Omental fat pad (tissue), 4 donors: ENCODE measurements around the gene TRAP1. TPM values are rescaled to one million over a fixed set of nuclear protein-coding genes. Genes with fewer than 3 reads are reported as not detected.

ENCODE experiments used
- ATAC-seq: fragments of 150-250 bp; one replicate; pipeline ENCODE4 v1.9.1; 2016; ENCODE audit warnings: mild to moderate bottlenecking, moderate library complexity; ENCODE audit not compliant: low FRiP score
- DNase-seq: peaks from one replicate; pipeline ENCODE4 v3.0.0-alpha.2; 2019; ENCODE audit warnings: low spot score
- CTCF ChIP-seq, 3 donors: fragments of 450-650 bp; IDR thresholded peaks; one replicate each; pipeline ENCODE4 v1.5.1; 2016 to 2017; ENCODE audit warnings: antibody characterized with exemption in 3 of 3, mild to moderate bottlenecking in 3 of 3, moderate library complexity in 2 of 3
- total RNA-seq, 4 donors: library from RNA; depleted of rRNA; stranded (reverse); fragments of >200 nt; gene quantifications; one replicate each; pipeline ENCODE4 v1.1.0, GENCODE V29; 2016

TRAP1 gene
- 10 to 100 TPM; 53.4 to 79.9 (median 70.5) TPM for total RNA-seq

DNA sequence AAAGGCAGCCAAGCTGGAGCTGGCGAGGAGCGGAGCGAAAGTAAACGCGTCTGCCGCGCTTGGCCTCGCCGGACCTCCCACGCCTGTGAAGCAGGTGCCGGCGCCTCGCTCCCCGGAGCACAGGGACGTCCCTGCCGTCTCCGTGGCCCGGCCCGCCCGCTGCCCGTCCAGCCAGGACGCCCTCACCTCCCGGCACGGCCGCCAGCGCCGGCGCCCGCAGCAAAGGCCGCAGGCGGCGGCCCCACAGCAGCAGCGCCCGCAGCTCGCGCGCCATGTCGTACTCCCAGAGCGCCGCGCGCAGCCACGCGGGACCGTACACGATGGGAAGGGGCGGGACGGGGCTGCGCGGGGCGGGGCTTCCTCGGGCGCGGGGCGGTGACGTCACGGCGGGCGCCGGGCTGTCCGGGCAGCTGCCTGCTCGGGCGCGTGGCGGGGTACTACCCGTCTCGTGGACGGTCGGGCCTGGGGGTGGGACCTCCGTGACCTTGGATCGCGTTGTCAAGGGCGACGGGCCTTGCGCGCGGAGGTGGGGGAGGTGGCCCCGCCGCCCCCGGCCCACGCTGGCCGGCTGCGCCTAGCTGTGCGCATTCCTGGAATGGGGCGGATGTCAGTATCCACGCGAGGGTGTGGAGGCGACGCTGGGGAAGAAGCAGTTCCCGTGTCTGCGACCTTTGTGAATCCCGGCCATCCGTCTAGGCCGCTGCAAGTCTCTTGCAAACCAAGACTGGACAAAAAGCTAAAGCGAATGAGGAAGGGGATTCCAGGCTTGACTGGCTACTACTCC lies at the start of gene TRAP1:
TRAP1 (minus strand) TSS at position 290 of the 784 bp plus-strand sequence; CDS start at position 274, 16 bp downstream.
- no peak for TF ChIP-seq CTCF (IDR thresholded peaks at IDR 0.05)
- DNase-seq, result peak; percentile 83
- peak; percentile 98 for ATAC-seq

DNA sequence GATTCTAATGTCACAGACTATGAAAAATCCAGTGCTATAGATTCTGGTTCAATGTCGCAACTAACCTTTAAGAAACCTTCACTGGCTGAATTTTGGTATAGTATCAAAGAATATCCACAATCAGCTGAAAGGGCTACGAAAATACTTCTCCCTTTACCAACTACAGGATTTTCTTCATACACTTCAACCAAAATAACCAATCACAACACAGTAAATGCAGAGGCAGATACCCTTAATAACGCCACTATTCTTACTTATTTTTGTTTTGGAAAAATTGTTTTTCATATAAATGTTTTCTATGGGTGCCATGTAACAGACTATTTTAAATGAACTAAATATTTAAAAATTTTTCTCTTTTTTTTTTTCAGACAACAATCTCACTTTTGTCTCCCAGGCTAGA lies 48.9 kb upstream of the TRAP1 start:
- ATAC-seq, result no peak
- no peak for TF ChIP-seq CTCF (IDR thresholded peaks at IDR 0.05)
- DNase-seq, result no peak

GRCh38 chr16:3764409-3764808 lies 47.1 kb upstream of the TRAP1 start:
- ATAC-seq, result no peak
- no peak for TF ChIP-seq CTCF (IDR thresholded peaks at IDR 0.05)
- no peak for DNase-seq

DNA sequence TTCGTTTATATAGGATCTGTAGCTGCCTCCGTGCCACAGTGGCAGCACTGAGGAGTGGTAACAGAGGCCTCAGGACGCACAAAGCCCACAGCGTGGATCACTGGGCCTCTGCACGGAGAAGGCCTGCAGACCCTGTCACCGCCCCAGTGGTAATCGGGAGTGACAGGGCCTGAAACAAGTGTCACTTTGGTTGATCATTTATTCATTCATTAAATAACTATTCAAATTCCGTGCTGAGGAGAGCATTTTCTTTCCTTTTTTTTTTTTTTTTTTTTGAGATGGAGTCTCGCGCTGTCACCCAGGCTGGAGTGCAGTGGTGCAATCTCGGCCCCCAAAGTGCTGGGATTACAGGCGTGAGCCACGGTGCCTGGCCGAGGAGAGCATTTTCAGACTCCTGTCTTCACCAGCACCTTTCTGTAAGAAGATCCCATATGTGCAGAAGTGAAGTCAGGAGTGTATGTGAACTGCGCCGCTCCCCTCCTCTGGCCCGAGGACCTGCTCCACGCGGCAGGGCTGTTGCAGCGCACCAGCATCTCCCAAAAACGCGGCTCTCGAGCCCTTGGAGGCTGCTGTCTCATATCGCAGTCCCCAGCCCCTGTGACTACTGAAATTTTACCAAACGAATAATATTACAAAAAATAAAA lies 44.9 kb upstream of the TRAP1 start:
- DNase-seq, result no peak
- TF ChIP-seq CTCF (IDR thresholded peaks at IDR 0.05), result no peak
- ATAC-seq, result no peak

DNA sequence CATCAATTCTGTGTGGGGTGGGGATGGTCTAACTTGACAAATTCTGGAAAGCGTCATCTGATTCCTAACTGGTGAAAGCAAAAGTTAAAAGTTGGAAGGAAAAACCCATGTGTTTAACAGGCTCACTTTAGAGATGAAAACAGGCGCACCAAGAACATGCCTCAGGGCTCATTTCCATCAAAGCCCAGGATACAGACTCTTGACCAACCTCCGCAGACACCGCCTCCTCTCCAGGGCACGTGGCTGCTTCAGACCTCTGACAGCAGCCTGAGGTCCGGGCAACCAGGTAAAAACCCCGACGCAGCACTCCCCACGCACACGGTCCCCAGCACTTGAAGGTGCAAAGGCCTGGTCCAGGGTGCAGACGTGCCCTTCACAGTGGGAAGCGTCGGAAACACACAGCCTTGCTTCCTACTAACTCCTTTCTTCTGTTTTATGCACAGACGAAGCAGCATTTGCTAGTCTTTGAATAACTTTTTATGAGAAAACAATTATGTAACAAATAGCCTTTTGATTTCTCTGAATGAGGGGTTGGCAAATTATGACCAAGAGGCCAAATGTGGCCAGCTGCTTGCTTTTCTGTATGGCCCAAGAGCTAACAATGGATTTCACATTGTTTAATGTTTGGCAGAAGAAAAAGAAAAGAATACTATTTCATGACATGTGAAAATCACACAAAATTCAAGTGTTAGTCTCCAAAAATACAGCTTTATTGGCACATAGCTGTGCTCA lies 44.2 kb upstream of the TRAP1 start:
- DNase-seq, result no peak
- ATAC-seq, result no peak
- no peak for TF ChIP-seq CTCF (IDR thresholded peaks at IDR 0.05)

DNA sequence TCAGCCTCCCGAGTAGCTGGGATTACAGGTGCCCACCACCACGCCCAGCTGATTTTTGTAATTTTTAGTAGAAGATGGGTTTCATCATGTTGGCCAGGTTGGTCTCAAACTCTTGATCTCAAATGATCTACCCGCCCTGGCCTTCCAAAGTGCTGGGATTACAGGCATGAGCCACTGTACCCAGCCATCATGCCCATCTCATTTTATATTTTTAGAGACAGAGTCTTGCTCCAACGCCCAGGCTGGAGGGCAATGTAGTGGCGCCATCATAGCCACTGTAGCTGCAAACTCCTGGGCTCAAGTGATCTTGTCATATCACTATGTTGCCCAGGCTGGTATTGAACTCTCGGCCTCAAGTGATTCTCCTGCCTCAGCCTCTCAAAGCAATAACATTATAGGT lies 43.2 kb upstream of the TRAP1 start:
- no peak for TF ChIP-seq CTCF (IDR thresholded peaks at IDR 0.05)
- no peak for ATAC-seq
- DNase-seq, result no peak
